Umbilical cord (tissue), 2 donors: ENCODE results near the gene CCDC182. TPM values are rescaled to one million over a fixed set of nuclear protein-coding genes. Genes with fewer than 3 reads are reported as not detected.
A peak's percentile ranks its signal among the peaks of the same experiment; 100 is the strongest.

Source experiments
- DNase-seq: peaks from one replicate; pipeline ENCODE4 v3.0.0-alpha.2; 2015; ENCODE audit warnings: low spot score
- total RNA-seq: library from RNA; depleted of rRNA; stranded (reverse); fragments of >200 nt; gene quantifications from one replicate; pipeline ENCODE4 v1.2.3, GENCODE V29; 2014; ENCODE audit warnings: low replicate concordance; ENCODE audit not compliant: insufficient read depth

The CCDC182 gene
- not detected for total RNA-seq

DNA sequence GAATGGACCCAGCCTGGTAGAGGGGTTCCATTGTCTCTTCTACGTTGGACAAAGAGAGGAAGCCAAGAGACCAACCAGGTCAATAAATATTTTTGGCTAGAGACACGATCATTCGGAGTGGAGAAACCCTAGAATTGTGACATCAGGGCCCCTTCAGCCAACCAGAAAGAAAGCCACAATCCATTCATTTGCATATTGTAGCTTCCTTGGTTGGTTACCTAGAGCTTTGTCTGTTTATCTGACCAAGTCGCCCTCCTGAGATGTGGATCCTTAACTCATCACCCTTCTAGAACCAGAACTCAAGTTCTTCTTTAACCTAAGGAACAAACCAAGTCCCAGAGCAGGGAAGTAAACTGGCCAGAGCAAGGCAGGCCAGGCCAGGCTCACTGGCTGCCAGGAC lies at the start of gene CCDC182:
Gene CCDC182 (minus strand): TSS at position 58 of the 400 bp plus-strand sequence. CDS start 27 bp downstream, at position 31.
- no peak for DNase-seq

DNA sequence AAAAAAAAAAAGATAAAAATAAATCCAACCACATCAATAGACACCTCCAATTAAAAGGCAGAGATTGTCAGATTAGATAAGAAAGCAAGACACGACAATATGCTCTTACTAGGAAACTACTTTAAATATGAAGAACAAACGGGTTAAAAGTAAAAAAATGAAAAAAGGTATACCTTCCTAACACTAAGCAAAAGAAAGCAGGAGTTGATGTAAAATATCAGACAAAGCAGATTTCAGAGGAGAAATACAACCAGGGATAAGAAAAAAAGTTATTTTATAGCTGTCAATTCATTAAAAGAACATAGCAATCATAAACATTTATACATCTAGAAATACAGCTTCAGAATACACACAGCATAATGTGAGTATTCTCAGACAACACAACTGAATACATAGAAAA lies 49.7 kb upstream of the CCDC182 start:
- DNase-seq: no peak

DNA sequence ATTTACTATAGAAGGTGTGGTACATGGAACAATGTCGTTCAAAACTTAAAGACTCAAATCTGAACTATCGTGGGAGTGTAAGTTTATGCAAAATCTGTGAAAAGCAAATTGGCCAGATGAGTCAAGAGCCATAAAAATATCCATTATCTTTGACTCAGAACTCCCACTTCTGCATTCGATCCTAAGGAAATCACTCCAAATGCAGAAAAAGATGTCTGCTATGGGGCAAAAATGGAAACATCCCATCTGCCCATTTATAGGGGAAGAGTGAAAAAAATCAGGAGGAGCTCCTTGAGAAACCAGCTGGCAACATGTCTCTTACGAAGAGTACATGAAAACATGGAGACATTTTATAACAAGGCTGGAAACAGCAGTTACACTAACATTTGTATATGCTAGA lies 43.6 kb upstream of the CCDC182 start:
- no peak for DNase-seq

DNA sequence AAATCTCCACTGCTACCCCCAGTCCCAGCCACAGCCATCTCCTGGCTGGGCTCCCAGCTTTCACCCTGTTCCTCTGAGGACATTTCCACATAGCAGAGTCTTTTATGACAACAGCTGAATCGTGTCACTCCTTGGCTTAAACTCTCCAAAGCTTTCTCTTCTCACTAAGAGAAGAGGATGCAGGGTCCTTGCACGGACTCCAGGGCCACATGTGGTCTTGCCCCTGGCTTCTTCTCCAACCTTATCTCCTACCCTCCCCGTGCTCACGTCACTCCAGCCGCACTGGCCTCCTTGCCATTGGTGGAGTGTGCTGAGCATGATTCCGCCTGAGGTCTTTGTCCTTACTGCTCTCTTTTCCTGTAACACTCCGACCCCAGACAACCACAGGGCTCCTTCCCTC lies 39.9 kb upstream of the CCDC182 start:
- DNase-seq: peak; percentile 6

DNA sequence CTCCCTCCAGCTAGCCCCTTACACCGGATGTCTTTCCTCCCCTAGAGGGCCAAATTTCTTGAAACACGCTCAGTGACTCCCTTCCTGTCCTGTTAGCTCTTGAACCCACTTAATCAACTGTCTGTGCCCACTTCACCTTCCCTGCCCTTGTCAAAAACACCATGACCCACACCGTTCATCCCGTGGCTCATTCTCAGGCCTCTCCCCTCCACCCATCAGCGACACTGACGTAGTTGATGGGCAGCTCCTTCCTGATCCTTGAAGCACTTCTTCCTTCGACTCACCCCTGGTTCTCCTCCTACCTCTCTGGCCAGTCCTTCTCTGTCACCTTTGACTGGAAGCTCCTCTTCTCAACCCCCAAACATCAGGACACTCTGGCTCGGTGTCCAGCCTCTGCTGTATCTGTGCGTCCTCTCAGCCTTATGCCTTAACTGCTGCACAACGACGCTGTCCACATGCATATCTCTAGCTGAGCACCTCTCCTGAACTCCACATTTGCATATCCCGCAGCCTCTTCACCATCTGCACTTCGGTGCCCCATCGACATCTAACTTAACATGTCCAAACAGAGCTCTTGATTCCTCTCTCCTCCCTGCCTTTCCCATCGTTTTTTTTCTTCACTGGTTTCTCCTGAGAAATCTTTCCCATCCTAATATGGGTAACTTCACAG lies 39.3 kb upstream of the CCDC182 start:
- no peak for DNase-seq

DNA sequence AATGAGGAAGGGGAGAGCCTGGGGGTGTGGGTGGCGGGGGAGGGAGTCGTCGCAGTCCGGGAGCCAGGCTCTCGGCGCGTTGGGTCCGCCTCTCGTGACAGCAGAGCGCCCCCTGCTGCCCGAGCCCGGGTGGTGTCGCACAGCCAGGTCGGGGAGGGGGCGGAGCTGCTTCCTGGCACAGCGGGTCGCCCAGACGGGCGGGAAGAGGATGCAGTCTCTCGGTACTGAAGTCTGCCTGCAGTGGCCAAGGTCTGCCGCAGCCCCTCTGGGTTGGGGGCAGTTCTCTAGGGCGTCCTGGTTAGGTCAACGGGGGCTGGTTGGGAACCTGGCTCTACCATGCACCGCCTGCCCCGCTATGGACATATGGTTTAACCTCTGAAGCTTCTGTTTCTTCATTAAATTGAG lies 38.2 kb upstream of the CCDC182 start:
- peak; percentile 64 for DNase-seq

DNA sequence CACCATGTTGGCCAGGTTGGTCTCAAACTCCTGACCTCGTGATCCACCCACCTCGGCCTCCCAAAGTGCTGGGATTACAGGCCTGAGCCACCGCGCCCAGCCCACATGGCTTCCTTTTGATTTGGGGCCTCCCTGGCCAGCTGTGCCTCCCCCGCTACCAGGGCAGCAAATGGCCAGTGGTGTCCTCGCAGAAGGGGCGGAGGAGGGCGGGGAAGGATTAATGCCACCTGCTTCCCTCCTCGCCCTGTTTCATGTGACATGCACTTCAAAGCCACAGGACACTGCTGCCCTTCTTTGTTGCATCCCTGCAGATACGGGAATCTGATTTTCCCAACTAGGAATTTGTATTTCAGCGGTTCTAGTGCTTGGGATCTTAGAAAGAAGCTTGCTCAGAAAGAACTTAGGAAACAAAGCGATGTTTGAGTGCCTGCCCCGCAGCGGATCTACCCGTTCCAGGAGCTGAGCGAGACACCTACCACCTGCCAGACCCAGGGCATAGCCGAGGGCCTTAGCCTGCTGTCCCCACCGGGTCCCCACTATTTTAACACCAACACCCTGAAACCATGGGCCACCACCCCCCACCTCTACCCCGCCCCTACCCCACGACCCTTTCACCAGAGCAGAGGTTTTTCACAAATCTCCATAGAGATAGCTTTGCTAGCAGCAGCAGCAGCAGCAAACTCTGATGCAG lies 37.7 kb upstream of the CCDC182 start:
- peak; percentile 4 for DNase-seq

DNA sequence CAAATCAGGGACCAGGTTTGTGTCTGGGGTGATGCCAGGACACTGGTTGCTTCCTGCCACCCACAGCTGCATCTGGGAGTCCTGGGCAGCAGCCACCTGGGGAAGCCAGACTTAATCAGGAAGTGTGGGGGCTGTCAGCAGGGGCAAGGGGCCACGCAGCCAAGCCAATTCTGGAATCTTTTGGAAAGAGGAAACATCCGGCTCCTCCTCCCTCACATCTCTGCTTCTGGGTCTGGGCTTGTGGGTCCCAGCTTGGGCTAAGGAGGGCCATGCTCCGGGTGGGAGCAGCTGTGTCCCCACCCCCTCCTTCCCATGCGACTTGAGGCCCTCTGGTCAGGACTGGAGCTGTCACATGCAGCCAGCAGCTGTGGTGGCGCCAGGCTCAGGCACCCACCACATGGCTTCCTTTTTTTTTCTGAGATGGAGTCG lies 37.0 kb upstream of the CCDC182 start:
- DNase-seq: no peak

DNA sequence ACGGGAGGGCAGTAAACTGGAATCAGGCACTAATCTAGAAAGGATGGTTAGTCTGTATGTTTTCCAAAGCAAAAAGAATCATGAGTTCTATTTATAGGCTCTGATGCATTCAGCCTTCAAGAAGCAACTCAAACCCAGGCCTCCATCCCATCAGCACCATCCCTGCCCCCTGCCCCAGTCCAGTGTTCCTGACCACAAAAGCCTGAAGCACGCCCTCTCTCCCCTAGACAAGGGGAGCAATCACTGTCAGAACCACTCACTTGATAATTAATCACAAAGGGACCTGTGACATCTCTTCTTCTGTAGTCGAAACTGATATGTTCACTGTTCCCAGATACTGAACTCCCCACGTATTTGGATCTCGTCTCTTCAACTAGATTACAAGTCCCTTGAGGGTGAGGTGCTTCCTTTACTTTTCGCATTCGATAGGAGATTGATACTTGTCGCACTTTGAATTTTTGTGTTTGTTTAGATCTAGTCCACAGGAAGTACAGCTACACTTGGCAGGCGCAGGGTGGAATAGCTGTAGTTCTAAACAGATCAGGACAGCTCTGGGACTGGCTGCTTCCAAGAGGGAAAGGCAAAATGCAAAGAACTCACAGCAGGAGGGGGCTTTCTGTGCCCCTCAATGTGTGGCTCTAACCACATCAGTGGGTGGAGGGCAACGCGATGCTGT lies 36.4 kb upstream of the CCDC182 start:
- DNase-seq: no peak

DNA sequence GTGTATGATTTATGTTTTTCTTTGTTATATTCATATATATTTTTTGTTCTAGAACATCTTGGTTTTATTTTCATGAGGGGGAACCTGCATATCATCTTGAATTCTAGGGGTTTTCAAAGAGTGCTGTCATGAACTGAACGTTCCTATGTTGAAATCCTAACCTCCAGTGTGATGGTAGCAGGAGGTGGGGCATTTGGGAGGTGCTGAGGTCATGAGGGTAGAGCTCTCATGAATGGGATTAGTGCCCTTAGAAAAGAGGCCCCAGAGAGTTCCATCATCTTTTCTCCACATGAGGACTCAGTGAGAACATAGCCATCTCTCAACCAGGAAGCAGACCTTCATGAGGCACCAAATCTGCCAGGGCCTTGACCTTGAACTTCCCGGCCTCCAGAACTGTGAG lies 34.6 kb upstream of the CCDC182 start:
- DNase-seq: no peak

DNA sequence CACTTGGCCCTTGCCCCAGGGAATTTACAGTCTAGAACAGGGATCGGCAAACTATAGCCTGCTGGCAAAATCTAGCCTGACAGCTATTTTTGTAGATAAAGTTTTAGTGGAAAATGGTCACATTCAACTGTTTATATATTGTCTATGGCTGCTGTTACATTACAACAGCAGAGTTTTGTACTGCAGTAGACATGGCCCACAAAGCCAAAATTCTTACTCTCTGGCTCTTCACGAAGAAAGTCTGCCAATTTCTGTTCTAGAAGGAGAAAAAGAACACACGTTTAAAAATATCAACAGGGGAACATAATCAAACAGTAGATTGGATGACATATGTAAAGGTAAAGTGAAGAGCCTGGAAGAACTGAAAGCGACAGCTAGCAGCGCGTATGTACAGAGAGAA lies 33.2 kb upstream of the CCDC182 start:
- DNase-seq: no peak

DNA sequence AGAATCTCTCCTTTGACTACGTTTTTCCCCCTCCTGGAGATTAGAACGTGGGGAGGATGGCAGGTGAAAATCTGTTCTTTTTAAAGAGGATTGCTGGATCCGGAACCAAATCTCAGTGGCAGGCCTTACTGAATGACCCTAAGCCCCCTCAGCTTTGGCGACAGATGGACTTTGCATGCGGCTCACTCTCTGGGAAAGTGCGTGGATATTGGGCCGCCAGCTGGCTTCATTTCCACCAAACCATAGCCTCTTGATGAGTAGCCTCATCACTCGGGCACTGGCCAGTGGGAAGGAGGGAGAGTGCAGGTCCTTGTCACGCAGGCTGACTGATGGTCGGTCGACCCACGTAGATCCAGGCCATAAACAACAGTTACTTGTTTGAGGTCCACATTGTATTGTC lies 31.3 kb upstream of the CCDC182 start:
- DNase-seq: no peak

DNA sequence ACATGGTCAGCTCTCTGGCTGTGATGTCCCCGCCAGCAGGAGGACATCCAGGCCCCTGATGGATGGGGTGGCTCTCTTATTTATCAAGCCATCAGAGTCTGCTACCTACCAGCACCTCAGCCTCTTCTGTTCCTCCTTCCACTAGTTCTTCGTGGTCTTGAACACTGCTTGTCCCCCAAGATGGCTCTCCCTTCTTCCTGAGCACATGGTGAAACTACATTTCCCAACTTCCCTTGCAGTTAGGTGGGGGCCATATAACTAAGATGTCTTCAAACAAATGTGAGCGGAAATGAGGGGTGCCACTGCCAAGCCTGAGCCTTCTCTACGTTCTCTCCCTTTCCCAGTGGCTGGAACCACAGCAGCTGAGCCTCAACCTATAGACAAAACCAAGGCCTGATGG lies 29.8 kb upstream of the CCDC182 start:
- no peak for DNase-seq

DNA sequence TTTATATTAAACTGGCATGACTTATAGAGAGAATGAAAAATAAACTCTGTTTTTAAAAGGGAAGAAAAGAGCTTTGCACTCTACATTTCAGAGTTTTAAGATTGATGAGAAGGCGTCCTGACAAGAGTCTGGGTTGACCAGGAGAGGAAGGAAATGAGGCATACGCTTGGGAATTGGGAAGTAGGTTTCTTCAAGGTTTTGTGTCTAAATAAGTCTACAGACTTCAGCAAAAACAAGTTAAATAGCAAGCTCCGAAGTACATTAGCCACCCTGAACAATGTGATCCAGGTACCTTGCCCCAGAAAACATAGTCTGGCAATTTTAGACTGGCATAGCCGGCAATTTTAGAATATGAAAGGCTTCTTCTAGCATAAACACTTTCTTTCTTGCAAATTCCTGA lies 28.5 kb upstream of the CCDC182 start:
- DNase-seq: no peak

DNA sequence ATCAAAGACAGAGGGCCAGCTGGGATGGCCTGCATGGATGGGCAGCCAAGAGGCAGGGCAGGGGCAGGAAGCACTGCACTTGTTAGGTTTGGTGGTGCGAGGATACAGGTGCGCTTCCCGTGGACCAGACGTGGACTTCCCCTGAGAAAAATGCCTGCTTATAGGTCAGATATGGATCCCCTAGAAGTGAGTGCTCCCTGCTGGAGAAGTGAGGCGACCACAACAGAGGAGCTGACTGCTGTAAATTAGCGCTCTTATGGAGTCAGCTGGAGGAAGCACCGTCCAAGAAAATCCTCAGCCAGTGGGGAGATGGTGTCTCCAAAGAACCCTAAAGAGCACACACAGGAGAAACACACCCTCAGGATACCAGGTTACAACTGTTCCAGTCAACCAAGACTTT lies 27.7 kb upstream of the CCDC182 start:
- DNase-seq: no peak

DNA sequence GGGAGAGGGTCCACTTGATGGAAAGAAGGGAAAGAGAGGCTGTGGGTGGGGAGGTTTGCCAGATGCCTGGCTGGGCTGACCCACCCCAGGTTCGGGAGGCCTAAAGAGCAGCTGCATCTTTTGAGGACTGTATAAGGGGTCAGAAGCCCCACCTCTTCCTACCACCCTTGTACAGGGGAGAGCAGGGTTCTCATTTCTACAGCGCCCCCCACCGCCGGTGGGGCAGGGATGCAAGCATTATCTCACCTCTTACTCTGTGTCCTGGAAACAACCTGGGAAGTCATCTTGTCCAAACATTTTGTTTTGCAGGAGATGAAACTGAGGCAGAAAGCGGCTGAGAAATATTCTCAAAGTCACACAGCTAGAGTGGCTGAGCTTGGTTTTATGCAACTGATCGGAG lies 22.5 kb upstream of the CCDC182 start:
- DNase-seq: no peak

DNA sequence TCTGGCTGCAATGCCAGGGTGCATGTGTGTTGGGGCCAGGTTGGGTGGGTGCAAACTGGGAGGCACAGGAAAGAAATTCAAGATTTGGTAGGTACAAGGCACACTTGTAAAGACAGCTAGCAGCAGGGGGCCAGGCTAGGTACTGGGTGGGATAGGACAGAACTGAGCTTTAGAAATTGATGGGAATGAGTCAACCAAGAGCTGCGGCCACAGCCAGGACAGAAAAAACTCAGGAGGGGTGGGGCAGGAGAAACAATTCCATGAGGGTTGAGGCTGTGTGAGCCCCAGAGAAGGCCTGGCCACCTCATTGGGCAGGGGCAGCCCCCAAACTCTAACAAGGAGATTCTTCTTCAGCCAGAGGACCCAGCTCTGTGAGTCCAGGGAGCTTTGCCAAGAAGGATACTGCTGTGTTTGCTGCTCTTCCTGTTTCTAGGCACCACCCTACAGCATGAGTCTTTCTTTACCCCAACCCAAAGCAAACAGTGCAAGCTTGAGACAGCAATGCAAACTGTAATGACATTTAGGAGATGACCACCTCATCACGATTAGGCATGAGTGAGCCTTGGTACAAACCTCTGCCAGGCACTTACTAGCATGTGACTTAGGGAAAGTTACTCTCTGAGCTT lies 21.3 kb upstream of the CCDC182 start:
- peak; percentile 34 for DNase-seq

DNA sequence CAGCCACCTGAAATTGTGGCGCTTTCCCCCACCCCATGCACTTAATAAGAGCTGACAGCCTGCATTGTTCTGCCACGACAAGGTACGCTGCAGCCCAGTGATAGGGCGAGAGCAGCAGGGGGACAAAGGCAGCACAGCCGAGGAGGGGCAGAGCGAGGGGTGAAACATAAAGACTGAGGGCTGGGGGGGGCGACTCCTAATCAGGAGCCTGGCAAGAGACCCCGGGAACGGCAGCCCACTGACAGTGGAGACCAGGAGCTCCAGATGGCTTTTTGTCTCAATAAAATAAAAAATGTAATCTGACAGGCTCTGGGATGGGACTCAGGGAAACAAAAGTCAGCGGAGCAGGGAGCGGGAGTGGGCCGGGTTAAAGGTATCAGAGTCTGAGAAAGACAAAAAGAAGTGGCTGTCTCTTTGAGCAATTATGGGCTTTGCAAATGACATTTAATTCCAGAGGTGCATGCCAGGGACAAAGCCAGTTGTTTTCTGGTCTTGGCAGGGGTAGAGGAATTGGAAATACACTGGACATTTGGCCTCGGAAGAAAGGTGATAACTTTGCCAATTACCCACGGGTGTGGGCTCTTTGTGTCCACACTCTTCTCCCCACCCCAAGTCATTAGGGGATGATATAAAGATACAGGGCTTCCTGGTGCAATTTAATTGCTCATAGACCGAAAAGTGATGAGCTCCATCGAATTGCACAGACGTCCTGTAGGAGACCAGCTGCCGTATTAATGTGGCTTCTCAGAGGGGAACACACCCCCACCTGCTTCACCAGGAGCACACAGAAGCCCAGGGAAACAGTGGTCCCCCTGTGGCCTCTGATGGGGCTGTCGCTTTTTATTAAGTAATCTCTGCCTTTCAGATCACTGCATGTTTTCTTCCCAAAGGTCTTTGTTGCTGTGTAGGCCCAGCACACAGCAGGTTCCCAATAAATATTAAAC lies 17.6 kb upstream of the CCDC182 start:
- DNase-seq: no peak

DNA sequence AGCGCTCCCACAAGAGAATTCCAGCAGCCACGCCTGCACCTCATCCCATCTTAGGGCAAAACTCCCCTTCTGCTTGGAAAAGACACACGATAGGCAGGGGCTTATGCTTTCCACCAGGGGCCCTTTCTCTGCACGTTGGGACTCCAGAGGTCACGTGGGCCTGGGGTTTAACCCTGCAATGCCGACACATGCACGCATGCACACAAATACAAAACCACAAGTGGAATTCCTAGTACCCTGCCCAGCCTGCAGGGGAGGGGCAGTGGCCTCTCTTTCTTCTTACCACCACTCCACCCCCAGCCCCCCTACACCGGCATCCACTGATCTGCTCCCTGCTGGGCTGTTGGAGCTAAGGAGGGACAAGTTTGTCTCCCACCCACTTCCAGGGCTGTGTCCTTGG lies 16.8 kb upstream of the CCDC182 start:
- no peak for DNase-seq

DNA sequence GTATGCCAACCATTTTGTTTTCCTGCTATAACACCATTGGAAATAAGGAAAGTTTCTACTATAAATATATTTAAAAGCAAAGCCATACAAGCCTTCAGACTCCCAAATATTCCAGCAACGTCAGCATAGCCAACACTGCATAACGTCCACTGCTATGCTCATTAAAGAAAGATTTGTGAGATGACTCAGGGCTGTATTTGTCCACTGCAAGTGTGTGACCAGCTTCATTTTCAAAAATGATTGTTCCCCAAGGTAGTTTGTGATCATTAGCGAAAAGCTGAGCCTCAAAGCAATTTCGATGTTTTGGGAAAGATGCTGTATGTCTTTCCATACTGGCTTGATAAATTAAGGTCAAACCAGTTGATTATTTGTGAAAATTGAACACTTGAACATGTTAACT lies 14.9 kb upstream of the CCDC182 start:
- DNase-seq: no peak

DNA sequence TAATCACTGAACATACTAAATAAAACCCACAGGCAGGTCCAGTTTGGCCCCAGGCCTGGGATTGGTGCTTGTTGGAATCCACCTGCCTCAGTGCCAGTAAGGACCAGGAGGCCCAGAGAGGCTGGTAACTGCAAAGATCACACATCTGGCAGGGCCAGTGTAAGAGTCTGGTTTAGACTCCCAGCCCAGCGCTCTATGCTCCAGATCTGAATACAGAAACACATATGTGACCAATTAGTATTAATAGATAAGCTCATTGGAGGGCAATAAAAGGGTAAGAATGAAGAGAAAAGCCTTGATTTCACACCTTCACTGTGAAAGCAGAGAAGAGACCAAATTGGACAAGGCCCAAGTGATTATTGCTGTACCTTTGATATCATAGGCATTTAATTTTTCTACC lies 13.6 kb upstream of the CCDC182 start:
- no peak for DNase-seq
